Spinal cord (tissue), 10 donors: ENCODE measurements around the gene BRAT1. TPM values are rescaled to one million over a fixed set of nuclear protein-coding genes. Genes with fewer than 3 reads are reported as not detected.

Experiments used
- DNase-seq, 6 donors: peaks; one replicate each; pipeline versions ENCODE4 v3.0.0 to v3.0.0-alpha.2; 2013 to 2015; ENCODE audit warnings: low spot score in 6 of 6, low read depth in 4 of 6
- H3K27ac ChIP-seq: one replicate; pipeline ENCODE4 v1.5.1; 2013; ENCODE audit warnings: low read depth, low read length, control low read depth
- H3K27me3 ChIP-seq: one replicate; pipeline ENCODE4 v1.6.1; 2013; ENCODE audit warnings: low read length; ENCODE audit not compliant: control insufficient read depth, insufficient read depth
- H3K36me3 ChIP-seq: one replicate; pipeline ENCODE4 v1.6.1; 2013; ENCODE audit warnings: low read length; ENCODE audit not compliant: control insufficient read depth, insufficient read depth
- H3K4me1 ChIP-seq: one replicate; pipeline ENCODE4 v1.6.1; 2013; ENCODE audit warnings: low read length; ENCODE audit not compliant: control insufficient read depth, insufficient read depth
- H3K4me3 ChIP-seq: one replicate; pipeline ENCODE4 v1.5.1; 2013; ENCODE audit warnings: low read depth, low read length, control low read depth
- H3K9me3 ChIP-seq: one replicate; pipeline ENCODE4 v1.6.1; 2013; ENCODE audit warnings: low read length; ENCODE audit not compliant: control insufficient read depth, insufficient read depth
- WGBS: methylation state at CpG from one replicate; pipeline ENCODE4 v1.1.5; 2013; ENCODE audit warnings: missing lambda C conversion rate; ENCODE audit not compliant: insufficient coverage; 5-methylcytosine and 5-hydroxymethylcytosine counted together
- polyA plus RNA-seq, 2 donors: library from polyadenylated mRNA; unstranded; fragments of 120-200 nt; gene quantifications; one replicate each; pipeline ENCODE4 v1.2.1, GENCODE V29; 2013; ENCODE audit not compliant: insufficient read length in 2 of 2
- total RNA-seq, 2 donors: library from RNA; depleted of rRNA in 1 of 2; stranded (reverse); fragments of 120-200 nt in 1 of 2; fragments of >200 nt in 1 of 2; gene quantifications; one replicate each; pipeline versions ENCODE4 v1.2.3 to v1.2.4, GENCODE V29; 2013 to 2014
- donor health status: healthy.

Gene BRAT1
- total and polyA plus RNA-seq, 4 donors = 18.5 to 49.0 (median 37.6) TPM

DNA sequence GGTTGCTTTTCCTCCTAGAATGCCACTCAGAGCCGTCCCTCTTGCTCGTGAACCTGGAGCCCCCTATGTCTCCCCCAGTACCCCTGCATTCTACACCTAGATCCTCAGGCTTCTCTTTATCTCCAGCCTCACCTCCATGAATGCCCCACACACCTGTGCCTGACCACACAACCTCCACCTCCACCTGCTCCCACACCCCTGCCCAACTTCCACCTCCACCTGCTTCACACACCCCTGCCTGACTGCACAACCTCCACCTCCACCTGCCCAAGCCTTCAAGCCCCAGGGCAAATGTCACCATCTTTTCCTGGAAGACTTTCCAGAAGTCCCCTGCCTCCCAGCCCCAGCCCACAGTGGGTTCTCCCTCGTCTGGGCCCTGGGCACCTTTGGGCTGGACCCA, 42.6 kb downstream of the BRAT1 start:
- 100% methylated on average over 3 of the region's 3 CpGs for WGBS
- H3K9me3 ChIP-seq = no peaks in the 10 kb centered on the region
- no peak for DNase-seq
- H3K4me3 ChIP-seq = no peak overlapping the region
- no peaks in the 10 kb centered on the region for H3K36me3 ChIP-seq
- no peak overlapping the region for H3K27ac ChIP-seq
- peaks cover 67% of the 10 kb centered on the region for H3K4me1 ChIP-seq
- H3K27me3 ChIP-seq = no peaks in the 10 kb centered on the region

DNA sequence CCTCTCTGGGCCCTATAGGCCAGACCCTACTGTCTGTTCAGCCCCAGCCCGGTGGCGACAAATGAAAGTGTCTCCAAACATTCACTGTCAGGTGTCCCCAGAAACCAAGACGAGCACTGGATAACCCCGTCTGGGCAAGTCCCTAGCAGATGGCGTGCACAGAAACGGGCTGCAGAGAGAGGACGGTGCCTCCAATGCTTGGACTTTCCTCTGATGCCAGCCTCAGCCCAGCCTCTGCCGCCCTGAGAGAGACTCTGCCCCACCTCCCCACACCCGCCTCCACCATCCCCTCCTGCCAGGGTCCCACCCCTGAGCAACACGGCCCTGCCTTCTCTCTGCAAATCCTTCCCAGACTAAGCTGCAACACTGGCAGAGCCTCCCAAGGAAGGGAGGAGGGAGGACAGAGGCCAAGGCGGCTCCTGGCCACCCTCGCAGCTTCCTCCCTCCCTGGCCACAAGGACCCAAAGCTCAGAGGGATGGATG, 43.1 kb downstream of the BRAT1 start:
- H3K27me3 ChIP-seq = no peaks in the 10 kb centered on the region
- no peak for DNase-seq
- peaks cover 62% of the 10 kb centered on the region for H3K4me1 ChIP-seq
- no peaks in the 10 kb centered on the region for H3K36me3 ChIP-seq
- H3K4me3 ChIP-seq = no peak overlapping the region
- no peaks in the 10 kb centered on the region for H3K9me3 ChIP-seq
- WGBS = 72% methylated on average over 8 of the region's 12 CpGs
- H3K27ac ChIP-seq = no peak overlapping the region

- DNase-seq = no peak
- Histone ChIP-seq H3K9me3 (no peaks in the 10 kb centered on the region), H3K4me1 (peaks cover 57% of the 10 kb centered on the region), H3K27ac (no peak overlapping the region), H3K27me3 (no peaks in the 10 kb centered on the region), H3K36me3 (no peaks in the 10 kb centered on the region), H3K4me3 (no peak overlapping the region)
- WGBS = 57% methylated on average over 13 of the region's 18 CpGs
Observed at GRCh38 chr7:2511769-2512168, 43.6 kb downstream of the BRAT1 start.

DNA sequence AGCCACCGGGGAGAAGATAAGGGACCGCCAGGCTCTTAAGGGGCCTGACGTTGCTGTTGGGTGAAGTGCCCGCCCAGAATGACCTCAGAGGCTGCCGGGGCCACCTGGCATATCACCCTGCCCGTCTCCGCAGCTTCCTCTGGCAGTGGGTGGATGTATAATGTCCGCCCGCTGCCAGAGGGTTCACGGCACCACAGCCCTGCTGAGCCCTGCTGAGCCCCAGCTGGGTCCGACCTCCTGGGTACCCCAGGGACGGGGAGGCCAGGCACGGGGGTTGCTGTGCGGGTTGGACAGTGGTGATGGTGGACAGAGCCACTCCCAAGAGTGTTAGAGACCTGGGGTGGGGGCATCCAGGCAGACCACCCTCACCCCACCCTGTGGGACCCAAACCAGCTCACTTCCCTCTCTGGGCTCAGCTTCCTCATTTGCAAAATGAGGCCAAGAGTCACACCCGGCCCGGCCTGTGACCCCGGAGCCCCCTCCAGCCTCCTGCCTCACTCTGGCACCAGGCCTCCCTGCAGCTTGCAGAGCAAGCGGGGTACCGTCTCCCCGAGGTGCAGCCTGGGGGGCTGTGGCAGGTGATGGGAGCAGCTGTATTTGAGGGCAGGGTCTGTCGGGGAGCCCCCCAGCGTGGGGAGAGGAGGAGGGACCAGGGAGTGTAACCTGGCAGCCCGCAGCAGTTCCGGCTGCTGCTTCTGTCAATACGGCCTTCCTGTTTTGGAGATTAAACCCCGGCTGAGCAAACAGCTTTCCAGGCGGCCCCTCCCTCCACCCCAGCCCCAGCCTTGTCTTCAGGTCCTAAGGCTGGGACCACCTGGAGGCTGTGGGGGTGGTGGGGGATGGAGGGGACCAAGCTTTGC, 44.2 kb downstream of the BRAT1 start:
- H3K9me3 ChIP-seq = no peaks in the 10 kb centered on the region
- no peaks in the 10 kb centered on the region for H3K27me3 ChIP-seq
- H3K4me3 ChIP-seq = no peak overlapping the region
- H3K4me1 ChIP-seq = peaks cover 51% of the 10 kb centered on the region
- WGBS = 74% methylated on average over 19 of the region's 27 CpGs
- no peak overlapping the region for H3K27ac ChIP-seq
- no peaks in the 10 kb centered on the region for H3K36me3 ChIP-seq
- DNase-seq = no peak

GRCh38 chr7:2510130-2510776, 45.1 kb downstream of the BRAT1 start:
- H3K9me3 ChIP-seq = no peaks in the 10 kb centered on the region
- WGBS = 89% methylated on average over 11 of the region's 13 CpGs
- DNase-seq = no peak
- no peak overlapping the region for H3K27ac ChIP-seq
- no peaks in the 10 kb centered on the region for H3K36me3 ChIP-seq
- H3K27me3 ChIP-seq = no peaks in the 10 kb centered on the region
- no peak overlapping the region for H3K4me3 ChIP-seq
- H3K4me1 ChIP-seq = peaks cover 42% of the 10 kb centered on the region

GRCh38 chr7:2509298-2509906, 45.9 kb downstream of the BRAT1 start:
- WGBS = 61% methylated on average over 22 of the region's 23 CpGs
- Histone ChIP-seq H3K4me1 (peaks cover 41% of the 10 kb centered on the region), H3K4me3 (no peak overlapping the region), H3K27ac (peak overlapping the region; percentile 40), H3K9me3 (no peaks in the 10 kb centered on the region), H3K36me3 (peaks cover 4% of the 10 kb centered on the region), H3K27me3 (no peaks in the 10 kb centered on the region)
- DNase-seq = no peak

DNA sequence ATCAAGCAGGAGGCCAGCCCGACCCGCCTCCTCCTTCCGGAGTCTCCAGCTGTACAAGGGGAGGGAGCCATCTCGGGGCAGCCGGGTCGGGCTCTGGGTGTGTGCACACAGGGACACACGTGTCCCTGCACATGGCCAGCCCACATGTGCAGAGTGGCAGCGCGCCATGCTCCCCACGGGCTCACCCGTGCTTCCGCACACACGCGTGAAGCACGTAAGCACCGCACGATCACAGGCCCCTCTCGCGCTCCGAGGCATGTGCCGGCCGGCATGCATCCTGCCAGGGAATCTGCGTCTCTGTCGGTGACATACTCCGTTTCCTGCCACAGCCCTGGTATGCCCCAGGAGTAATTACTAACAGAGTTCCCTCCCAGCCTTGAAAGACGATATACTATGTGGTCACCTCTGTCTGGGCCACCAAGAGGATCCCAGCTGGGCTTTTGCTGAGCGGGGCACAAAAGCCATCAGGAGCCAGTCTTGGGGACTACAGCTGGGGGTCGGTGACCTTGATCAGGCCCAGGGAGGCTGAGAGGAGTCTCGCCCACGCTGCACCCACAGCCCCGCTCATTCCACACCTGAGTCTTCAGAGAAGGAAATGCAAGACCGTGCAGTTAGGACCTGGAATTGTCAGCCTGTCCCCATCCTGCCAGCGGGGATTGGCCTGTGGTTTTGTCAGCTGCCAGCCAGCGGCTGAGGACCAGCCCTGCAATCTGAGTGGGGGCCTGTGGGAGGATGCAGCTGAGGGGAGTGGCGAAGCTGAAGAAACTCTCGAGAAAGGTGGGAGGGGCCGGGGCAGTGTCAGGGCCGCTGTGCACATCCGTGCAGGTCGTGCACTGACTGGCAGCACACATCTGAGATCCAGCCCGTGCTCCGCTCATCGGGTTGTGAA, 46.8 kb downstream of the BRAT1 start:
- Histone ChIP-seq H3K27ac (peak overlapping the region; percentile 40), H3K4me1 (peaks cover 44% of the 10 kb centered on the region), H3K27me3 (no peaks in the 10 kb centered on the region), H3K4me3 (no peak overlapping the region), H3K9me3 (no peaks in the 10 kb centered on the region), H3K36me3 (peaks cover 4% of the 10 kb centered on the region)
- WGBS = 57% methylated on average over 42 of the region's 43 CpGs
- DNase-seq = no peak

DNA sequence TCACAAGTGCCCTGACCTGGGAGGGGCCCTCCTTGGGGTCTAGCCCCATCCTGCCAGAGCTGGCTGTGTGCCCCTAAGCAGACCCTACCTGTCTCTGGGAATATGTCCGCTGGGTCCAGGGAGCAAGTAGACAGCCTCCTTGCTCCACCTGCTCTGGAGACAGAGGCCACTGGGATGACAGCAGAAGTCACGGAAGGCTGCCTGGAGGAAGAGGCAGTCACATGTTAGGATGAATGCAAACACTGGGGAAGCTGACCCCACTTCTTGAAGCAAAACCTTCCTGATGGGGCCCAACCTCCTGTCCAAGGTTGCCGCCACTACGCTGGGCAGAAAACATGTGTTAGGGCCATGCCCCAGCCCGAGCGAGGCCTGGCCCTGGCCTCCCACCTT, 47.4 kb downstream of the BRAT1 start:
- H3K9me3 ChIP-seq = no peaks in the 10 kb centered on the region
- no peak overlapping the region for H3K27ac ChIP-seq
- no peak for DNase-seq
- peaks cover 50% of the 10 kb centered on the region for H3K4me1 ChIP-seq
- H3K27me3 ChIP-seq = no peaks in the 10 kb centered on the region
- H3K4me3 ChIP-seq = no peak overlapping the region
- peaks cover 4% of the 10 kb centered on the region for H3K36me3 ChIP-seq
- 82% methylated on average over 6 of the region's 6 CpGs for WGBS
